Thymus (tissue), 11 donors: ENCODE results near the gene MEGF8. TPM values are rescaled to one million over a fixed set of nuclear protein-coding genes. Genes with fewer than 3 reads are reported as not detected.

Source experiments
- DNase-seq, 9 donors: peaks; one replicate each; pipeline ENCODE4 v3.0.0-alpha.2; 2013; ENCODE audit warnings: low spot score in 9 of 9, low read depth in 6 of 9, missing footprints in 1 of 9
- H3K27ac ChIP-seq, 2 donors: one replicate each; pipeline ENCODE4 v1.5.1; 2013; ENCODE audit warnings: control low read depth in 1 of 2, low read depth in 1 of 2, low read length in 1 of 2, mild to moderate bottlenecking in 1 of 2, moderate library complexity in 1 of 2
- H3K27me3 ChIP-seq, 2 donors: one replicate each; pipeline ENCODE4 v1.5.1; 2013; ENCODE audit warnings: low read length in 1 of 2; ENCODE audit not compliant: control insufficient read depth in 2 of 2, insufficient read depth in 1 of 2
- H3K36me3 ChIP-seq, 2 donors: one replicate each; pipeline ENCODE4 v1.5.1; 2013; ENCODE audit warnings: low read length in 1 of 2, mild to moderate bottlenecking in 1 of 2, moderate library complexity in 1 of 2; ENCODE audit not compliant: control insufficient read depth in 2 of 2, insufficient read depth in 2 of 2
- H3K4me1 ChIP-seq, 2 donors: one replicate each; pipeline ENCODE4 v1.5.1; 2013; ENCODE audit warnings: low read length in 2 of 2; ENCODE audit not compliant: control insufficient read depth in 2 of 2, insufficient read depth in 2 of 2
- H3K4me3 ChIP-seq, 2 donors: one replicate each; pipeline ENCODE4 v1.5.1; 2013; ENCODE audit warnings: low read length in 2 of 2, control low read depth in 1 of 2, mild to moderate bottlenecking in 1 of 2
- H3K9me3 ChIP-seq, 2 donors: one replicate each; pipeline ENCODE4 v1.5.1; 2013; ENCODE audit warnings: low read length in 1 of 2, mild to moderate bottlenecking in 1 of 2; ENCODE audit not compliant: control insufficient read depth in 2 of 2, insufficient read depth in 1 of 2
- WGBS: extraction: QIAGEN DNeasy Blood & Tissue Kit; methylation state at CpG from one replicate; pipeline ENCODE4 v1.1.7; 2013; 5-methylcytosine and 5-hydroxymethylcytosine counted together
- polyA plus RNA-seq: library from polyadenylated mRNA; stranded (reverse); fragments of 200-250 nt; gene quantifications from one replicate; pipeline ENCODE4 v1.2.3, GENCODE V29; 2013
- total RNA-seq: library from RNA; stranded (reverse); fragments of 120-200 nt; gene quantifications from one replicate; pipeline ENCODE4 v1.2.4, GENCODE V29; 2013
- donor health status: healthy.

Gene MEGF8
- total and polyA plus RNA-seq, 2 donors = 2.7 to 5.5 TPM

GRCh38 chr19:42426643-42427042 is 101.2 kb downstream of the MEGF8 start:
- no peaks in the 10 kb centered on the region for H3K36me3 ChIP-seq
- peaks cover 14 to 25% of the 10 kb centered on the region in 2 donors for H3K4me1 ChIP-seq
- H3K27me3 ChIP-seq = peaks cover 0 to 14% of the 10 kb centered on the region in 2 donors
- WGBS = over 99% methylated on average over 3 of the region's 3 CpGs
- H3K27ac ChIP-seq = no peak overlapping the region
- DNase-seq = no peak
- H3K9me3 ChIP-seq = peaks cover 1 to 5% of the 10 kb centered on the region in 2 donors
- no peak overlapping the region for H3K4me3 ChIP-seq

- H3K4me3 ChIP-seq = no peak within 1 kb of the TSS
- DNase-seq = no peak
- peaks cover 10 to 18% of the 10 kb centered on the region in 2 donors for H3K4me1 ChIP-seq
- no peaks in the 10 kb centered on the region for H3K36me3 ChIP-seq
- H3K27me3 ChIP-seq = peaks cover 0 to 14% of the 10 kb centered on the region in 2 donors
- no peak within 1 kb of the TSS for H3K27ac ChIP-seq
- H3K9me3 ChIP-seq = peaks cover 1 to 5% of the 10 kb centered on the region in 2 donors
- WGBS = 96% methylated on average over 4 of the region's 4 CpGs
Observed at GRCh38 chr19:42427313-42427712, 101.9 kb downstream of the MEGF8 start, which contains the start of gene LIPE. Gene LIPE (minus strand): TSS chr19:42427388. CDS start chr19:42427149, 239 bp downstream.

Other genes starting within 250 kb of the MEGF8 start
- 6.0 TPM for gene ZNF574, start 249.5 kb upstream of the MEGF8 start, total RNA-seq
- 5.7 TPM for gene ZNF574, start 249.5 kb upstream of the MEGF8 start, polyA plus RNA-seq
- gene POU2F2, start 193.2 kb upstream of the MEGF8 start, total RNA-seq = 1.5 TPM
- 7.7 TPM for gene POU2F2, start 193.2 kb upstream of the MEGF8 start, polyA plus RNA-seq
- 30.1 TPM for gene DEDD2, start 108.0 kb upstream of the MEGF8 start, total RNA-seq
- gene DEDD2, start 108.0 kb upstream of the MEGF8 start, polyA plus RNA-seq = 36.9 TPM
- gene ZNF526, start 105.3 kb upstream of the MEGF8 start, total RNA-seq = 4.1 TPM
- gene ZNF526, start 105.3 kb upstream of the MEGF8 start, polyA plus RNA-seq = 3.6 TPM
- 12.7 TPM for gene GSK3A, start 83.0 kb upstream of the MEGF8 start, total RNA-seq
- 31.4 TPM for gene GSK3A, start 83.0 kb upstream of the MEGF8 start, polyA plus RNA-seq
- gene ERF, start 70.5 kb upstream of the MEGF8 start, total RNA-seq = 12.1 TPM
- gene ERF, start 70.5 kb upstream of the MEGF8 start, polyA plus RNA-seq = 53.7 TPM
- gene CIC, start 56.4 kb upstream of the MEGF8 start, total RNA-seq = 8.3 TPM
- gene CIC, start 56.4 kb upstream of the MEGF8 start, polyA plus RNA-seq = 52.2 TPM
- gene PRR19, start 23.5 kb upstream of the MEGF8 start, total RNA-seq = 0.42 TPM
- 0.78 TPM for gene PRR19, start 23.5 kb upstream of the MEGF8 start, polyA plus RNA-seq
- 61.8 TPM for gene PAFAH1B3, start 23.0 kb upstream of the MEGF8 start, total RNA-seq
- 25.6 TPM for gene PAFAH1B3, start 23.0 kb upstream of the MEGF8 start, polyA plus RNA-seq
- not detected for gene TMEM145, start 12.3 kb upstream of the MEGF8 start, total RNA-seq
- 0.78 TPM for gene TMEM145, start 12.3 kb upstream of the MEGF8 start, polyA plus RNA-seq
- 0.85 TPM for gene CNFN, start 64.7 kb downstream of the MEGF8 start, total RNA-seq
- gene CNFN, start 64.7 kb downstream of the MEGF8 start, polyA plus RNA-seq = 32.7 TPM
- gene LIPE, start 101.8 kb downstream of the MEGF8 start, total RNA-seq = 6.8 TPM
- gene LIPE, start 101.8 kb downstream of the MEGF8 start, polyA plus RNA-seq = 12.9 TPM
- 0.14 TPM for gene CXCL17, start 117.3 kb downstream of the MEGF8 start, total RNA-seq
- gene CXCL17, start 117.3 kb downstream of the MEGF8 start, polyA plus RNA-seq = 8.4 TPM
- 1.3 TPM for gene CEACAM1, start 202.8 kb downstream of the MEGF8 start, total RNA-seq
- 2.0 TPM for gene CEACAM1, start 202.8 kb downstream of the MEGF8 start, polyA plus RNA-seq